H9 (cell line): Measurements from ENCODE around the gene KCNH2. TPM values are rescaled to one million over a fixed set of nuclear protein-coding genes. Genes with fewer than 3 reads are reported as not detected.

ENCODE experiments used
- DNase-seq: peaks from one replicate; pipeline ENCODE4 v3.0.0-alpha.2; 2017
- H2AFZ ChIP-seq: one replicate; pipeline ENCODE4 v1.6.1; 2013; ENCODE audit warnings: mild to moderate bottlenecking, low read length, control low read depth, moderate library complexity
- H2AK5ac ChIP-seq: 2 replicates; pipeline ENCODE4 v1.6.1; 2013; ENCODE audit warnings: low read length, control low read depth, mixed read lengths; ENCODE audit not compliant: insufficient read length
- H2BK120ac ChIP-seq: one replicate; pipeline ENCODE4 v1.6.1; 2013; ENCODE audit warnings: low read depth, mild to moderate bottlenecking, low read length, control low read depth, inconsistent platforms; ENCODE audit not compliant: poor library complexity, severe bottlenecking
- H2BK12ac ChIP-seq: 2 replicates; pipeline ENCODE4 v1.6.1; 2013; ENCODE audit warnings: low read length, control low read depth, mixed read lengths, low read depth; ENCODE audit not compliant: insufficient read length
- H2BK15ac ChIP-seq: 2 replicates; pipeline ENCODE4 v1.6.1; 2013; ENCODE audit warnings: low read depth, low read length, control low read depth
- H2BK20ac ChIP-seq: one replicate; pipeline ENCODE4 v1.6.1; 2013; ENCODE audit warnings: low read depth, mild to moderate bottlenecking, low read length, control low read depth, inconsistent platforms; ENCODE audit not compliant: poor library complexity, severe bottlenecking
- H2BK5ac ChIP-seq: 2 replicates; pipeline ENCODE4 v1.6.1; 2013; ENCODE audit warnings: low read length, control low read depth, mixed read lengths; ENCODE audit not compliant: insufficient read length
- H3K14ac ChIP-seq: 2 replicates; pipeline ENCODE4 v1.6.1; 2013; ENCODE audit warnings: low read length, control low read depth; ENCODE audit not compliant: insufficient read depth
- H3K18ac ChIP-seq: 2 replicates; pipeline ENCODE4 v1.6.1; 2013; ENCODE audit warnings: low read depth, mild to moderate bottlenecking, mixed read lengths, low read length, control low read depth; ENCODE audit not compliant: insufficient read length
- H3K23ac ChIP-seq: 2 replicates; pipeline ENCODE4 v1.6.1; 2013; ENCODE audit warnings: low read length, control low read depth, mixed read lengths, low read depth; ENCODE audit not compliant: insufficient read length
- H3K23me2 ChIP-seq: 2 replicates; pipeline ENCODE4 v1.6.1; 2013; ENCODE audit warnings: low read depth, mild to moderate bottlenecking, mixed read lengths, low read length, control low read depth; ENCODE audit not compliant: insufficient read length, poor library complexity, severe bottlenecking
- H3K27ac ChIP-seq: 2 replicates; pipeline ENCODE4 v1.5.1; 2013; ENCODE audit warnings: low read length, control low read depth, mixed read lengths, low read depth; ENCODE audit not compliant: insufficient read length
- H3K27me3 ChIP-seq: 2 replicates; pipeline ENCODE4 v1.6.1; 2013; ENCODE audit warnings: low read length, control low read depth, inconsistent platforms; ENCODE audit not compliant: insufficient read depth
- H3K4ac ChIP-seq: 2 replicates; pipeline ENCODE4 v1.6.1; 2013; ENCODE audit warnings: low read depth, mild to moderate bottlenecking, control low read depth, inconsistent platforms, low read length, moderate library complexity
- H3K4me1 ChIP-seq: 2 replicates; pipeline ENCODE4 v1.6.1; 2013; ENCODE audit warnings: low read length, control low read depth, inconsistent platforms; ENCODE audit not compliant: insufficient read depth
- H3K4me2 ChIP-seq: 2 replicates; pipeline ENCODE4 v1.6.1; 2013; ENCODE audit warnings: low read length, control low read depth, mixed read lengths; ENCODE audit not compliant: insufficient read length, insufficient read depth
- H3K56ac ChIP-seq: 2 replicates; pipeline ENCODE4 v1.6.1; 2013; ENCODE audit warnings: low read depth, mild to moderate bottlenecking, mixed read lengths, low read length, control low read depth; ENCODE audit not compliant: insufficient read length
- H3K79me1 ChIP-seq: 2 replicates; pipeline ENCODE4 v1.6.1; 2013; ENCODE audit warnings: low read depth, mild to moderate bottlenecking, moderate library complexity, low read length, control low read depth, inconsistent platforms; ENCODE audit not compliant: insufficient read depth, poor library complexity, severe bottlenecking
- H3K79me2 ChIP-seq: 2 replicates; pipeline ENCODE4 v1.6.1; 2013; ENCODE audit warnings: low read length, control low read depth, inconsistent platforms; ENCODE audit not compliant: insufficient read depth
- H3K9ac ChIP-seq: 2 replicates; pipeline ENCODE4 v1.6.1; 2013; ENCODE audit warnings: low read length, control low read depth, mixed read lengths; ENCODE audit not compliant: insufficient read length; ENCODE audit errors: extremely low read depth
- H3K9me3 ChIP-seq: one replicate; pipeline ENCODE4 v1.6.1; 2013; ENCODE audit warnings: low read depth, low read length, inconsistent platforms; ENCODE audit not compliant: control insufficient read depth
- H3T11ph ChIP-seq: one replicate; pipeline ENCODE4 v1.6.1; 2013; ENCODE audit warnings: mild to moderate bottlenecking, low read length, control low read depth, inconsistent platforms
- H4K20me1 ChIP-seq: one replicate; pipeline ENCODE4 v1.6.1; 2013; ENCODE audit not compliant: control insufficient read depth, insufficient read length, insufficient read depth
- H4K5ac ChIP-seq: 2 replicates; pipeline ENCODE4 v1.6.1; 2013; ENCODE audit warnings: low read depth, mild to moderate bottlenecking, mixed read lengths, low read length, control low read depth; ENCODE audit not compliant: insufficient read length
- H4K8ac ChIP-seq: replicated peaks from 2 replicates; pipeline ENCODE4 v1.6.1; 2013; ENCODE audit warnings: low read length, control low read depth, mixed read lengths, low read depth; ENCODE audit not compliant: insufficient read length
- H4K91ac ChIP-seq: 2 replicates; pipeline ENCODE4 v1.6.1; 2013; ENCODE audit warnings: low read depth, mild to moderate bottlenecking, moderate library complexity, mixed read lengths, low read length, control low read depth; ENCODE audit not compliant: insufficient read length
- H3K27ac Mint-ChIP-seq, 3 experiments: 2 replicates in 2 of 3; 3 replicates in 1 of 3; pipeline ENCODE4 v1.8.0; 2020 to 2021; ENCODE audit warnings: mixed read lengths in 3 of 3, mild to moderate bottlenecking in 1 of 3, moderate library complexity in 1 of 3
- H3K27me3 Mint-ChIP-seq: 2 replicates; pipeline ENCODE4 v1.8.0; 2021; ENCODE audit warnings: low read depth, mild to moderate bottlenecking, moderate library complexity, mixed read lengths
- H3K36me3 Mint-ChIP-seq, 3 experiments: 2 replicates in 2 of 3; 3 replicates in 1 of 3; pipeline ENCODE4 v1.8.0; 2020 to 2021; ENCODE audit warnings: low read depth in 3 of 3, mixed read lengths in 3 of 3; ENCODE audit not compliant: insufficient read depth in 1 of 3
- H3K4me1 Mint-ChIP-seq, 2 experiments: 2 replicates each; pipeline ENCODE4 v1.8.0; 2020; ENCODE audit warnings: mixed read lengths in 2 of 2
- H3K4me3 Mint-ChIP-seq, 2 experiments: 2 replicates in 1 of 2; 3 replicates in 1 of 2; pipeline ENCODE4 v1.8.0; 2020 to 2021; ENCODE audit warnings: mild to moderate bottlenecking in 2 of 2, mixed read lengths in 2 of 2, moderate library complexity in 1 of 2
- H3K9me3 Mint-ChIP-seq, 2 experiments: 2 replicates in 1 of 2; 3 replicates in 1 of 2; pipeline ENCODE4 v1.8.0; 2020; ENCODE audit warnings: mild to moderate bottlenecking in 2 of 2, mixed read lengths in 2 of 2, moderate library complexity in 1 of 2
- WGBS: extraction: QIAGEN DNeasy Blood & Tissue Kit; methylation state at CpG from one replicate; pipeline ENCODE4 v1.1.7; 2013; ENCODE audit warnings: missing lambda C conversion rate, low lambda C conversion rate, mixed read lengths; ENCODE audit not compliant: insufficient read length; ENCODE audit errors: extremely low coverage; 5-methylcytosine and 5-hydroxymethylcytosine counted together
- total RNA-seq: library from RNA; stranded (reverse); gene quantifications from 2 replicates; pipeline ENCODE4 v1.2.1, GENCODE V29; 2021
- TF ChIP-seq, protein P1 (sequence below): fragments of 200-600 bp; sonication (generic); conservative IDR thresholded peaks from 3 replicates; pipeline ENCODE4 v1.8.0; 2021; ENCODE audit warnings: antibody characterized with exemption, mild to moderate bottlenecking

KCNH2 gene
- total RNA-seq, 1 experiment from 2014 or later: 4.5 TPM

DNA sequence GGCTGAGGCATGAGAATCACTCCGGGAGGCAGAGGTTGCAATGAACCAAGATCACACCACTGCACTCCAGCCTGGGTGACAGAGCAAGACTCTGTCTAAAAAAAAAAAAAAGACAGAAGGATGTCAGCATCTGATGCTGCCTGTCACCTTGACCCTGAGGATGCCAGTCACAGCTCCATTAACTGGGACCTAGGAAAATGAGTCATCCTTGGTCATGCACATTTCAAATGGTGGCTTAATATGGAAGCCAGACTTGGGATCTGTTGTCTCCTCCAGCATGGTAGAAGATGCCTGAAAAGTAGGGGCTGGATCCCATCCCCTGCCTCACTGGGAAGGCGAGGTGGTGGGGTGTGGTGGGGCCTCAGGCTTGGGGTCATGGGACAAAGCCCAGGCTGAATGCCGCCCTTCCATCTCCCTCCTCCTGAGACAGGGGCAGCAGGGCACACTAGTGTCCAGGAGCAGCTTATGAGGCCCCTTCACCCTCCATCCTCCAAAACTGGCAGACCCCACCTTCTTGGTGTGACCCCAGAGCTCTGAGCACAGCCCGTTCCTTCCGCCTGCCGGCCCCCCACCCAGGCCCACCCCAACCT lies 14.0 kb upstream of the KCNH2 start:
- H4K5ac ChIP-seq: no peak overlapping the region
- H3K27ac ChIP-seq: no peak overlapping the region
- no peak overlapping the region for H3K4me3 Mint-ChIP-seq
- WGBS: no CpG with 5 or more reads among the region's 6 CpGs
- H2AK5ac ChIP-seq: no peak overlapping the region
- H3K4me1 ChIP-seq: no peaks in the 10 kb centered on the region; the same call in 1 of the 2 replicates
- no peak overlapping the region for H3K18ac ChIP-seq
- H4K91ac ChIP-seq: no peak overlapping the region
- H3K4me2 ChIP-seq: no peak overlapping the region
- no peak overlapping the region for H3K56ac ChIP-seq
- H3T11ph ChIP-seq: no peak overlapping the region
- TF ChIP-seq, protein P1, sequence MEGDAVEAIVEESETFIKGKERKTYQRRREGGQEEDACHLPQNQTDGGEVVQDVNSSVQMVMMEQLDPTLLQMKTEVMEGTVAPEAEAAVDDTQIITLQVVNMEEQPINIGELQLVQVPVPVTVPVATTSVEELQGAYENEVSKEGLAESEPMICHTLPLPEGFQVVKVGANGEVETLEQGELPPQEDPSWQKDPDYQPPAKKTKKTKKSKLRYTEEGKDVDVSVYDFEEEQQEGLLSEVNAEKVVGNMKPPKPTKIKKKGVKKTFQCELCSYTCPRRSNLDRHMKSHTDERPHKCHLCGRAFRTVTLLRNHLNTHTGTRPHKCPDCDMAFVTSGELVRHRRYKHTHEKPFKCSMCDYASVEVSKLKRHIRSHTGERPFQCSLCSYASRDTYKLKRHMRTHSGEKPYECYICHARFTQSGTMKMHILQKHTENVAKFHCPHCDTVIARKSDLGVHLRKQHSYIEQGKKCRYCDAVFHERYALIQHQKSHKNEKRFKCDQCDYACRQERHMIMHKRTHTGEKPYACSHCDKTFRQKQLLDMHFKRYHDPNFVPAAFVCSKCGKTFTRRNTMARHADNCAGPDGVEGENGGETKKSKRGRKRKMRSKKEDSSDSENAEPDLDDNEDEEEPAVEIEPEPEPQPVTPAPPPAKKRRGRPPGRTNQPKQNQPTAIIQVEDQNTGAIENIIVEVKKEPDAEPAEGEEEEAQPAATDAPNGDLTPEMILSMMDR: no peak
- H2AFZ ChIP-seq: no peak overlapping the region
- peaks cover 9 to 37% of the 10 kb centered on the region in 2 experiments for H3K4me1 Mint-ChIP-seq
- H2BK5ac ChIP-seq: no peak overlapping the region
- H3K79me2 ChIP-seq: no peaks in the 10 kb centered on the region
- H3K9ac ChIP-seq: no peak overlapping the region
- no peak overlapping the region for H3K14ac ChIP-seq
- no peaks in the 10 kb centered on the region; the same call in 1 of the 2 replicates for H3K27me3 ChIP-seq
- no peak overlapping the region for H2BK12ac ChIP-seq
- peaks cover 0 to 12% (median 5%) of the 10 kb centered on the region in 3 experiments; a peak in 4 of 7 replicates for H3K36me3 Mint-ChIP-seq
- peaks cover 27% of the 10 kb centered on the region for H3K27me3 Mint-ChIP-seq
- H2BK15ac ChIP-seq: no peak overlapping the region
- no peaks in the 10 kb centered on the region for H3K9me3 ChIP-seq
- H4K20me1 ChIP-seq: no peaks in the 10 kb centered on the region
- no peak overlapping the region for H2BK20ac ChIP-seq
- no peaks in the 10 kb centered on the region for H3K79me1 ChIP-seq
- H4K8ac ChIP-seq: no peak overlapping the region
- H3K23ac ChIP-seq: no peak overlapping the region
- H2BK120ac ChIP-seq: no peak overlapping the region
- no peak overlapping the region for H3K27ac Mint-ChIP-seq
- peak; percentile 31 for DNase-seq
- peaks cover 9 to 15% of the 10 kb centered on the region in 2 experiments for H3K9me3 Mint-ChIP-seq
- no peaks in the 10 kb centered on the region for H3K23me2 ChIP-seq
- H3K4ac ChIP-seq: no peak overlapping the region
